CD4-positive, alpha-beta T cell treated with Interferon gamma for 1 hour (primary cell): ENCODE measurements around the gene MPIG6B.
A peak's percentile ranks its signal among the peaks of the same experiment; 100 is the strongest.

Experiments
- DNase-seq: peaks from one replicate; pipeline ENCODE4 v3.0.0-alpha.2; 2020

Gene MPIG6B

GRCh38 chr6:31739639-31740396, 16.6 kb downstream of the MPIG6B start, which contains the start of gene MSH5:
Gene MSH5 (plus strand): TSS chr6:31740005. CDS start chr6:31740467, 462 bp downstream.
- DNase-seq, result peak; percentile 98

GRCh38 chr6:31740397-31741223, 17.4 kb downstream of the MPIG6B start:
- DNase-seq, result no peak

- no peak for DNase-seq
These were observed 18.6 kb downstream of the MPIG6B start for GRCh38 chr6:31741815-31742214.

- no peak for DNase-seq
These were observed 19.7 kb downstream of the MPIG6B start for GRCh38 chr6:31742894-31743293.

GRCh38 chr6:31744422-31744821, 21.2 kb downstream of the MPIG6B start:
- no peak for DNase-seq

- no peak for DNase-seq
These were observed 26.3 kb downstream of the MPIG6B start for GRCh38 chr6:31749301-31750036.

GRCh38 chr6:31750411-31751022, 27.3 kb downstream of the MPIG6B start:
- no peak for DNase-seq

- no peak for DNase-seq
These were observed 29.7 kb downstream of the MPIG6B start for GRCh38 chr6:31752739-31753319.

- DNase-seq, result no peak
These were observed 35.1 kb downstream of the MPIG6B start for GRCh38 chr6:31758281-31758680.

- no peak for DNase-seq
These were observed 37.6 kb downstream of the MPIG6B start for GRCh38 chr6:31760790-31761189.

GRCh38 chr6:31761343-31761742, 38.2 kb downstream of the MPIG6B start:
- DNase-seq, result no peak

GRCh38 chr6:31762356-31762755, 39.2 kb downstream of the MPIG6B start, which contains the start of gene SAPCD1:
Gene SAPCD1 (plus strand): TSS chr6:31762656. CDS start chr6:31763055, 399 bp downstream.
- no peak for DNase-seq

- no peak for DNase-seq
These were observed 39.9 kb downstream of the MPIG6B start for GRCh38 chr6:31762878-31763618.

- no peak for DNase-seq
These were observed 40.4 kb downstream of the MPIG6B start for GRCh38 chr6:31763619-31763940.

- DNase-seq, result no peak
These were observed 41.0 kb downstream of the MPIG6B start for GRCh38 chr6:31764198-31764597.

- no peak for DNase-seq
These were observed 42.4 kb downstream of the MPIG6B start for GRCh38 chr6:31765559-31765909.

- no peak for DNase-seq
These were observed 43.0 kb downstream of the MPIG6B start for GRCh38 chr6:31765910-31766794.

GRCh38 chr6:31767096-31767645, 44.0 kb downstream of the MPIG6B start:
- DNase-seq, result no peak

GRCh38 chr6:31768363-31769257, 45.4 kb downstream of the MPIG6B start:
- DNase-seq, result no peak
